ENCODE data around the gene COPG1. TPM values are rescaled to one million over a fixed set of nuclear protein-coding genes. Genes with fewer than 3 reads are reported as not detected.

Gene COPG1
- total and polyA plus RNA-seq, 10 of the 15 experiments (the other 5 are each of a cell fraction or from before 2014, with no cell fraction given), result 54.8 to 143 (median 91.2) TPM

DNA sequence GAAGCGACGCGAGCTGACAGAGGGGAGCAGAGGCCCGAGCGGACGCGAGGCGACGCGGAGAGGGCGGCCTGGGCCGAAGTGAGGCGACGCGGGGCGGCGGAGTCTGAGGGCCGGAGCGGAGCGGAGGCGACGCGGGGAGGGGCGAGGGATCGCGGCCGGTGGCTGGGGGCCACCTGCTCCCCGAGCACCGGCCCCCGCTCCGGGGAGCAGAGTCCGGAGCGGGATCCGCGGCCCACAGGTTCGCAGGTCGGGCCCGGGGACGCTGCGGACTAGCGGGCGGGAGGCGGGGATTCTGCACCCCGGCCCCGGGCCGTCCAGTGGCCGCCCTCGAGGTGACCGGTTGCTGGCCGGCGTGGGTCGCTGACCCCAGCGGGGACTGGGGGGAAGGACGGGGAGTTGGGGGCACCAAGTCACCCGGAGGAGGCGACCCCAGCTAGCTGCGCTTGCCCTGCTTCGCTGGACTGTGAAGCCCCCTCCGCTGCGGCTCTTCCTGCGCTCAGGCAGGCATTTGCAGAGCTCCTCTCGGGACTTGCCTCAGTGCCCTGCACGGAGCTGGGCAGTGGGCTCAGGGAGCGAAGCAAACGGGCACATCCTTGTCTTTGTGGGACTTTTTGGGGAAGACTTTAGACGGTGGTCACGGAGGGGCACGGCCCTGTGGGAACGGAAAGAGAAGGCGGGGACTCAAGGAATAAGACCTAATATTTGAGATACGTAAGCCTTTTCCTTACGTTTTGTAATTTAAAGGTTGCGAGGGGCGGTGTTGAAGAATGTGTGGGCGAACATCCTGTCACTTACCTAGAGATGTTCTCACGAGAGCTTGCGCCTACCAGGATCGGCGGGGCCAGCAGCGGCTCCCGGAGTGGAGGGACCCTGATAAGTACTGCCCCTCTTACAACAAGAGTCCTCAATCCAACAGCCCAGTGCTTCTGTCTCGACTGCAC lies 29.8 kb downstream of the COPG1 start (continued):
- TF ChIP-seq, protein P1, sequence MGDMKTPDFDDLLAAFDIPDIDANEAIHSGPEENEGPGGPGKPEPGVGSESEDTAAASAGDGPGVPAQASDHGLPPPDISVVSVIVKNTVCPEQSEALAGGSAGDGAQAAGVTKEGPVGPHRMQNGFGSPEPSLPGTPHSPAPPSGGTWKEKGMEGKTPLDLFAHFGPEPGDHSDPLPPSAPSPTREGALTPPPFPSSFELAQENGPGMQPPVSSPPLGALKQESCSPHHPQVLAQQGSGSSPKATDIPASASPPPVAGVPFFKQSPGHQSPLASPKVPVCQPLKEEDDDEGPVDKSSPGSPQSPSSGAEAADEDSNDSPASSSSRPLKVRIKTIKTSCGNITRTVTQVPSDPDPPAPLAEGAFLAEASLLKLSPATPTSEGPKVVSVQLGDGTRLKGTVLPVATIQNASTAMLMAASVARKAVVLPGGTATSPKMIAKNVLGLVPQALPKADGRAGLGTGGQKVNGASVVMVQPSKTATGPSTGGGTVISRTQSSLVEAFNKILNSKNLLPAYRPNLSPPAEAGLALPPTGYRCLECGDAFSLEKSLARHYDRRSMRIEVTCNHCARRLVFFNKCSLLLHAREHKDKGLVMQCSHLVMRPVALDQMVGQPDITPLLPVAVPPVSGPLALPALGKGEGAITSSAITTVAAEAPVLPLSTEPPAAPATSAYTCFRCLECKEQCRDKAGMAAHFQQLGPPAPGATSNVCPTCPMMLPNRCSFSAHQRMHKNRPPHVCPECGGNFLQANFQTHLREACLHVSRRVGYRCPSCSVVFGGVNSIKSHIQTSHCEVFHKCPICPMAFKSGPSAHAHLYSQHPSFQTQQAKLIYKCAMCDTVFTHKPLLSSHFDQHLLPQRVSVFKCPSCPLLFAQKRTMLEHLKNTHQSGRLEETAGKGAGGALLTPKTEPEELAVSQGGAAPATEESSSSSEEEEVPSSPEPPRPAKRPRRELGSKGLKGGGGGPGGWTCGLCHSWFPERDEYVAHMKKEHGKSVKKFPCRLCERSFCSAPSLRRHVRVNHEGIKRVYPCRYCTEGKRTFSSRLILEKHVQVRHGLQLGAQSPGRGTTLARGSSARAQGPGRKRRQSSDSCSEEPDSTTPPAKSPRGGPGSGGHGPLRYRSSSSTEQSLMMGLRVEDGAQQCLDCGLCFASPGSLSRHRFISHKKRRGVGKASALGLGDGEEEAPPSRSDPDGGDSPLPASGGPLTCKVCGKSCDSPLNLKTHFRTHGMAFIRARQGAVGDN (IDR thresholded peaks at IDR 0.05), result peak; percentile 60; the same call in 1 of the 2 replicates
- TF ChIP-seq NR2C2 (IDR thresholded peaks at IDR 0.05; ENCODE audit: borderline replicate concordance, control insufficient read depth, insufficient read length, low read depth), result no peak
- TF ChIP-seq, protein P2, sequence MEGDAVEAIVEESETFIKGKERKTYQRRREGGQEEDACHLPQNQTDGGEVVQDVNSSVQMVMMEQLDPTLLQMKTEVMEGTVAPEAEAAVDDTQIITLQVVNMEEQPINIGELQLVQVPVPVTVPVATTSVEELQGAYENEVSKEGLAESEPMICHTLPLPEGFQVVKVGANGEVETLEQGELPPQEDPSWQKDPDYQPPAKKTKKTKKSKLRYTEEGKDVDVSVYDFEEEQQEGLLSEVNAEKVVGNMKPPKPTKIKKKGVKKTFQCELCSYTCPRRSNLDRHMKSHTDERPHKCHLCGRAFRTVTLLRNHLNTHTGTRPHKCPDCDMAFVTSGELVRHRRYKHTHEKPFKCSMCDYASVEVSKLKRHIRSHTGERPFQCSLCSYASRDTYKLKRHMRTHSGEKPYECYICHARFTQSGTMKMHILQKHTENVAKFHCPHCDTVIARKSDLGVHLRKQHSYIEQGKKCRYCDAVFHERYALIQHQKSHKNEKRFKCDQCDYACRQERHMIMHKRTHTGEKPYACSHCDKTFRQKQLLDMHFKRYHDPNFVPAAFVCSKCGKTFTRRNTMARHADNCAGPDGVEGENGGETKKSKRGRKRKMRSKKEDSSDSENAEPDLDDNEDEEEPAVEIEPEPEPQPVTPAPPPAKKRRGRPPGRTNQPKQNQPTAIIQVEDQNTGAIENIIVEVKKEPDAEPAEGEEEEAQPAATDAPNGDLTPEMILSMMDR (IDR thresholded peaks at IDR 0.05 in 2 of 3, conservative IDR thresholded peaks at IDR 0.05 in 1 of 3; ENCODE audit: control insufficient read depth in 2 of 3, extremely low read depth in 1 of 3, insufficient read depth in 1 of 3, low read depth in 3 of 3, low read length in 3 of 3), result no peak
- peak; percentile 79 for TF ChIP-seq GATAD2B (conservative IDR thresholded peaks at IDR 0.05; ENCODE audit: low read depth)
- TF ChIP-seq EP300 (IDR thresholded peaks at IDR 0.05; ENCODE audit: borderline replicate concordance in 1 of 2, control insufficient read depth in 1 of 2, low read depth in 2 of 2, low read length in 2 of 2), result 0 out of 4 replicates have a peak, but pooled peaks of 1 of the 2 experiments have one; percentile 12
- TF ChIP-seq BHLHE40 (IDR thresholded peaks at IDR 0.05; ENCODE audit: borderline replicate concordance in 1 of 2, low read depth in 2 of 2, low read length in 1 of 2), result peak in 1 of 2 experiments; percentile 42; a peak in 2 of 4 replicates
- TF ChIP-seq POLR2A (IDR thresholded peaks at IDR 0.05; ENCODE audit: low read depth, low read length), result peak; percentile 25; the same call in 1 of the 2 replicates
- no peak for TF ChIP-seq HCFC1 (IDR thresholded peaks at IDR 0.05; ENCODE audit: low read length)
- TF ChIP-seq, protein P3, sequence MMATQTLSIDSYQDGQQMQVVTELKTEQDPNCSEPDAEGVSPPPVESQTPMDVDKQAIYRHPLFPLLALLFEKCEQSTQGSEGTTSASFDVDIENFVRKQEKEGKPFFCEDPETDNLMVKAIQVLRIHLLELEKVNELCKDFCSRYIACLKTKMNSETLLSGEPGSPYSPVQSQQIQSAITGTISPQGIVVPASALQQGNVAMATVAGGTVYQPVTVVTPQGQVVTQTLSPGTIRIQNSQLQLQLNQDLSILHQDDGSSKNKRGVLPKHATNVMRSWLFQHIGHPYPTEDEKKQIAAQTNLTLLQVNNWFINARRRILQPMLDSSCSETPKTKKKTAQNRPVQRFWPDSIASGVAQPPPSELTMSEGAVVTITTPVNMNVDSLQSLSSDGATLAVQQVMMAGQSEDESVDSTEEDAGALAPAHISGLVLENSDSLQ (IDR thresholded peaks at IDR 0.05), result peak; percentile 88
- no peak for TF ChIP-seq SIX5 (IDR thresholded peaks at IDR 0.05; ENCODE audit: low read depth, low read length, severe bottlenecking)
- no peak for TF ChIP-seq CEBPB (IDR thresholded peaks at IDR 0.05; ENCODE audit: borderline replicate concordance in 1 of 2, low read depth in 2 of 2, low read length in 2 of 2)
- TF ChIP-seq ZNF207 (IDR thresholded peaks at IDR 0.05; ENCODE audit: borderline replicate concordance), result no peak
- TF ChIP-seq GABPA (IDR thresholded peaks at IDR 0.05; ENCODE audit: low read depth), result no peak
- TF ChIP-seq, protein P4, sequence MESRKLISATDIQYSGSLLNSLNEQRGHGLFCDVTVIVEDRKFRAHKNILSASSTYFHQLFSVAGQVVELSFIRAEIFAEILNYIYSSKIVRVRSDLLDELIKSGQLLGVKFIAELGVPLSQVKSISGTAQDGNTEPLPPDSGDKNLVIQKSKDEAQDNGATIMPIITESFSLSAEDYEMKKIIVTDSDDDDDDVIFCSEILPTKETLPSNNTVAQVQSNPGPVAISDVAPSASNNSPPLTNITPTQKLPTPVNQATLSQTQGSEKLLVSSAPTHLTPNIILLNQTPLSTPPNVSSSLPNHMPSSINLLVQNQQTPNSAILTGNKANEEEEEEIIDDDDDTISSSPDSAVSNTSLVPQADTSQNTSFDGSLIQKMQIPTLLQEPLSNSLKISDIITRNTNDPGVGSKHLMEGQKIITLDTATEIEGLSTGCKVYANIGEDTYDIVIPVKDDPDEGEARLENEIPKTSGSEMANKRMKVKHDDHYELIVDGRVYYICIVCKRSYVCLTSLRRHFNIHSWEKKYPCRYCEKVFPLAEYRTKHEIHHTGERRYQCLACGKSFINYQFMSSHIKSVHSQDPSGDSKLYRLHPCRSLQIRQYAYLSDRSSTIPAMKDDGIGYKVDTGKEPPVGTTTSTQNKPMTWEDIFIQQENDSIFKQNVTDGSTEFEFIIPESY (IDR thresholded peaks at IDR 0.05), result no peak
- TF ChIP-seq, protein P5, sequence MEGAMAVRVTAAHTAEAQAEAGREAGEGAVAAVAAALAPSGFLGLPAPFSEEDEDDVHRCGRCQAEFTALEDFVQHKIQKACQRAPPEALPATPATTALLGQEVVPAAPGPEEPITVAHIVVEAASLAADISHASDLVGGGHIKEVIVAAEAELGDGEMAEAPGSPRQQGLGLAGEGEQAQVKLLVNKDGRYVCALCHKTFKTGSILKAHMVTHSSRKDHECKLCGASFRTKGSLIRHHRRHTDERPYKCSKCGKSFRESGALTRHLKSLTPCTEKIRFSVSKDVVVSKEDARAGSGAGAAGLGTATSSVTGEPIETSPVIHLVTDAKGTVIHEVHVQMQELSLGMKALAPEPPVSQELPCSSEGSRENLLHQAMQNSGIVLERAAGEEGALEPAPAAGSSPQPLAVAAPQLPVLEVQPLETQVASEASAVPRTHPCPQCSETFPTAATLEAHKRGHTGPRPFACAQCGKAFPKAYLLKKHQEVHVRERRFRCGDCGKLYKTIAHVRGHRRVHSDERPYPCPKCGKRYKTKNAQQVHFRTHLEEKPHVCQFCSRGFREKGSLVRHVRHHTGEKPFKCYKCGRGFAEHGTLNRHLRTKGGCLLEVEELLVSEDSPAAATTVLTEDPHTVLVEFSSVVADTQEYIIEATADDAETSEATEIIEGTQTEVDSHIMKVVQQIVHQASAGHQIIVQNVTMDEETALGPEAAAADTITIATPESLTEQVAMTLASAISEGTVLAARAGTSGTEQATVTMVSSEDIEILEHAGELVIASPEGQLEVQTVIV (IDR thresholded peaks at IDR 0.05; ENCODE audit: borderline replicate concordance, partially characterized antibody), result no peak
